DMS153 treated with DMSO at 0.1 percent for 48 hours (cell line): ENCODE results near the gene DUSP15.
"Not testable (repeated sequence)": the region's sequence is repeated elsewhere in the genome, so short reads cannot be mapped to it uniquely, and the experiment has no call there.

ENCODE experiments used
- DNase-seq: peaks from one replicate; lab custom pipeline; 2025; ENCODE audit not compliant: unreplicated experiment; lab: John Stamatoyannopoulos, UW

DUSP15 gene

DNA sequence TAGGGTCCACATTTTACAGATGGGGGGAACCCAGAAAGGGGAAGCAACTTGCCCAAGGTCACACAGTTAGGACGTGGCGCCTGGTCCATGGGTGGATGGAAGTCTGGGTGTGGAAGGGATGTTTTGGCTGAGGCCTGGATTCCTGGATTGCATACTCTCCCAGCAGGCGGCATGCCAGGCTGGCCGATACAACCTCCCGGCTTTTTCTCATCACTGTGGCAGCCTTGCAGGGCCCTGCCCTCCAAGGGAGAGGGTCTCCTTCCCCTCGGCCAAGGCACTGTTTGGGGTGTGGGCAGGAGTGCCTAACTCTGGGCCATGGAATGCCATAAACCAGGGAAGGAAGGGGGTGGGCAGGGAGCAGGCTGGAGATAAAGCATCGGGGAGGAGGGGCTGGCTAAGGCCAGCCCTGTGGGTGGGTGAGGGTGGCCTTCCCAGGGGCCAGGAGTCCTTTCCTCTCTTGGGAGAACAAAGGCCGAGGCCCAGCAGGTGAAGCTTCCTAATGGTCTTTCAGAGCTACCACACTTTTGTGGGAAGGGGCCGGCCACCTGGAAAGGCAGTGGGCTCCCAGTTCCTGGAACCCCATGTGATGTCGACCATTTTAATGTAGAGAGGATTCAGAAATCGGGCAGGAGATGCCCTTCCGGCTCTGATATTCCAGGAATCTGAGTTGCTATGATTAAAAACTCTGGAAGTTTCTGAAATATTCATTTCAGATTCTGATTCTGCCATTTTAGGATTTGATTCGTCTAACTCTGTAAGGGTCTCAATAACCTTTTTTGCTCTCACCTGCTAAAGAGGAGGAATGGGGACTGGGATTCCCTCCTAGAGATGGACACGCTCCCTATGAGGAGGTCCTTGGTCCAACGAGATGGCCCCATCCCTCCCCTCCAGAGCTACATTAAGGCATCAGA is 29.2 kb downstream of the DUSP15 start:
- DNase-seq = no peak

GRCh38 chr20:31839782-31840487 is 30.4 kb downstream of the DUSP15 start:
- DNase-seq = no peak

GRCh38 chr20:31838646-31839292 is 31.6 kb downstream of the DUSP15 start:
- DNase-seq = no peak

DNA sequence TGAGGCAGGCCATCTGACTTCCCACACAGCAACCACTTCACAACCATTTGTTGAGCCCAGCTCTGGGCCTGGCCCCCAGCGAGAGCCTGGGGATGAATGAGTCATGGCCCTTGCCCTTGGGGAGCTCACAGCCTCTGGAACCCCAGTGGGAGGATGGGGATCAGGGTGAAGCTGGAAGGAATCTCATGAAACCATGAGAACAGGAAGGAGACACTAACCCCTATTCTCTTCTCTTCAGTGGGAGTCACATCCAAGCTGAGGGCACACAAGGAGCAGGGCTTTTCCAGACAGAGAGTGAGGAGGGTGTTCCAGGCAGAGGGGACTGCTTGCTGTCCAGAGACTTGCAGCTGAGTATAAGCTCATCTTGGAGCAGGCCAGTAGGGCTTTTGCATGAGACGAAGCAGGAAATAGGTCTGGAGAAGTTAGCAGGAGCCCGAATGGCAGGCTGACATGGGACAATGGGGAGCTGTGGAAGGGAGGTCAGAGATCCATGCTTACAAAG is 32.4 kb downstream of the DUSP15 start:
- DNase-seq = no peak

GRCh38 chr20:31836853-31837608 is 33.3 kb downstream of the DUSP15 start:
- DNase-seq = no peak

DNA sequence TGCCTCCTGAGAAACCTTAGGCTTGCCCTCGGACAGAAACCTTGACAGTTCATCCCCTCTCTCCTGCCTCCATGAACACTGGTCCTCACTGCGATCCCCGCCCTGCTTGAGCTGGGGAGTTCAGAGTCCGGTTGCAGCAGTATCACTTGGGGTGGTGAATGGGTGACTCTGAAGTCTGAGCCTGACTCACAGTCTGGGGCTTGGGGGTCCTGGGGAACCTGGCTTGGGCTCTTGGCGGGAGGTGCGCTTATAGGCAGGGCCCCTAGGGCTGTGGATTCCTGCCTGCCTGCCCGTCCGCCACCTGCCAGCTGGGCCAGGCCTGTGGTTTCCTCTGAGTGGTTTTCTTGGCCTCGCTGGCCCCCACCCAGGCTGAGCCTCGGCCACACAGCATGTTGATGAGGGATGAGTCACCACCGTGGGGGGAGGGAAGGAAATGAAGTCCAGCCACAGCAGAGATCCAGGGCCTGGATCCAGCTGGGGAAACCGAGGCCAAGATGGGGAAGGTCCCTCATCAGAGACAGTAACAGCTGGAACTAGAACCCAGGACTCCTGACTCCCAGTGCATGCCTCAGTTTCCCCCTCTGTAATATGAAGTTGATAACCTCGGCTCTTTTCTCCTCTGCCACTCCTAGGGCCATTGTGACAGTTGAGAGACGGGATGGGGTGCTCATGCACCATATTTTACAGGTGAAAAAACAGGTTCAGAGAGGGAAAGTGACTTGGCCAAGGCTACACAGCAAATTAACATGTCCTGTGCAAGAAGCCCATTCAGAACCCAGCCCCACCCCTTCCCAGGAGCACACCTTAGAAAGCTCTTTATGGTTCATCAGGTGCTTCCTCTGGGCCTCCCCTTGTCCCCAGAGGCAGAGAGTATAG is 34.1 kb downstream of the DUSP15 start:
- DNase-seq = no peak

DNA sequence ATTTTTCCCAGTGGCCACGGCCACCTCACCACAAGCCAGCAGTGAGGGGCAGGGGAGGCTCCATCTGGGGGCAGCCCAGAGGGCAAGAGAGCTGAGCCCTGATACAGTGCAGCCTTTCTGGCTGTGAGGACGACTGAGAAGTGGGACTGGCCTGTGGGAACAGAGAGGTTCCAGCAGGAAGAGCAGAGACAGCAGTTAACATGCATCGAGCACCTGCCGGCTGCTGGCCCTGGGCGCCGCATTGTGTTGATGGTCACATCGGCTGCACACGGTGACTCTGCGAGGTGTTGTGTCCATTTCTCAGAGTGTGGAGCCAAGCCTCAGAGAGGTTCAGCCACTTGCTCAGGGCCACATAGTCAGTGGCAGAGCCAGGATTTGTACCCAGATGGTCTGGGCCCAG is 34.8 kb downstream of the DUSP15 start:
- no peak for DNase-seq

- no peak for DNase-seq
These were observed 36.3 kb downstream of the DUSP15 start for GRCh38 chr20:31833931-31834521.

GRCh38 chr20:31833130-31833930 is 37.0 kb downstream of the DUSP15 start:
- no peak for DNase-seq

DNA sequence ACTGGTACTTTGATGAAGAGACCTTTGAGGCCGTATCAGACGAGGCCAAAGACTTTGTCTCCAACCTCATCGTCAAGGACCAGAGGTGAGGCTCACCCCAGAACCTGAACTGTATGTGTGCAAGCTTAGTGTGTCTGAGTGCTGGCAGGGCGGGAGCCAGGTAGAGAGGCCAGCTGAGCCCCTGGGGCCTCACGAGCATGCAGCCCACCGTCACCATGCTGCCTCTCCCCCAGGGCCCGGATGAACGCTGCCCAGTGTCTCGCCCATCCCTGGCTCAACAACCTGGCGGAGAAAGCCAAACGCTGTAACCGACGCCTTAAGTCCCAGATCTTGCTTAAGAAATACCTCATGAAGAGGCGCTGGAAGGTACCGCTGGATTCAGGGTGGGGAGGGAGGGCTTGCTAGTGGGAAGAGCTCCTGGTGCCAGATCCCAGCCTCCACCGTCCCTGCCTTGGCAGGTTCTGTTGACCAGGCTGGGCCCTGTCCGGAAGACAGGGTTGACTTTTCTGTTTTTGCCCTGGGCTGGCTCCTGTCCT is 38.5 kb downstream of the DUSP15 start:
- no peak for DNase-seq

- no peak for DNase-seq
These were observed 39.1 kb downstream of the DUSP15 start for GRCh38 chr20:31831211-31831610.

DNA sequence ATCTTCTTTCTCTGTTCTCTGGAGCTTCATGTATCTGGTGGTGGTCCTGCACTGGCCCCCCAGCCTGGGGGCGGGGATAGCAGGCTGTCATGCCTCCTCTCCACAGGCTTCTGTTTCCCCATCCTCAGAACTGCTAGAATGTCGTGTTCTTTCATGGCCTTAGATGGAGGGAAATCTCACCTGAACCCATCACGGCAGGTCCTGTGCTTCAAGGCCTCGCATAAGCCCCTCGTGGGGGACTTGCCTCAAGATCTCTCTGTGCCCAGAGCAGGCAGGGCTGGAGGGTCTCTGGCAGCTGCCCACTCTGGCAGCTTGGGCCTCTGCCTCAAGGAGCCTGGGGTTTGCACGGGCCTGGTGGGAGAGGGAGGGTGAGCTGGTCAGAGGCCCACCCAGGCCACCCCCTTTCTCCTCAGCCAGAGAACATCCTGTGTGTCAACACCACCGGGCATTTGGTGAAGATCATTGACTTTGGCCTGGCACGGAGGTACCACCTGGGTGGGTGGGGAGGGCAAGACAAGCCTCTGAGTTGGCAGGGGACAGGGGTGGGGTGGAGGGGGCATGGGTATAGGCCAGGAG is 39.8 kb downstream of the DUSP15 start:
- DNase-seq = no peak

DNA sequence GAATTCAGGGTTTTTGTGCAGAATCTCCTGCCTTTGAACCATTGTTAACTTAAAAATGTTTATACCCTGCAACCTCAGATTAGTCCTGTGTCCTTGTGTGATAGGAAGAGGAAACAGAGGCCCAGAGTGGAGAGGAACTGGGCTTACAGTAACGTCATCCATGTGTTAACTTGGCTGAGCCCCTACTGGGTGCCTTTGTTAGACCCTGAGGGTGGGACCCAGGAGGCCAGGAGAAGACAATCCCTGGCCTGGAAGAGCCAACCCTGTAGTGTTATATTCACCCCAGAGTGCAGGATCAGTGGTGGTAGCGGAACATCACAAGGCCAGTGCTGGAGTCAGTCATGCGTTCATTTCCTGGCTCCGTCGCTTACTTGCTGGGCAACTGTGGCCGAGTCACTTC is 40.6 kb downstream of the DUSP15 start:
- no peak for DNase-seq

DNA sequence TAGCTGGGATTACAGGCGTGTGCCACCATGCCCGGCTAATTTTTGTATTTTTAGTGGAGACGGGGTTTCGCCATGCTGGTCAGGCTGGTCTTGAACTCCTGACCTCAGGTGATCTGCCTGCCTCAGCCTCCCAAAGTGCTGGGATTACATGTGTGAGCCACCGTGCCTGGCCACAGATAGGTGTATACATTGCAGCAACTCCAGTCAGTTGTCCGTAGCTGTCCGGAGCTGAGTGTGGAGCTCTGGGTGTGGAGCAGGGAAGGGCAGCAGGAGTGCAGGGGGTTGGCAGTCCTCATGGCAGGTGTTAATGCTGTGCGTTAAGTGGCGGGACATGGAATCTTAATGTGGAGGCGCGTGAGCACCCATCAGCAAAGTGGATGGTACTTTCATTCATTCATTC is 42.3 kb downstream of the DUSP15 start:
- not testable (repeated sequence) for DNase-seq

GRCh38 chr20:31827059-31827458 is 43.3 kb downstream of the DUSP15 start:
- no peak for DNase-seq

- DNase-seq = no peak
These were observed 44.3 kb downstream of the DUSP15 start for GRCh38 chr20:31826074-31826473.

GRCh38 chr20:31824554-31825313 is 45.6 kb downstream of the DUSP15 start:
- no peak for DNase-seq
